ENCODE results near the gene MYO16. TPM values are rescaled to one million over a fixed set of nuclear protein-coding genes. Genes with fewer than 3 reads are reported as not detected.

Gene MYO16
- total and polyA plus RNA-seq, 2 donors (not counting 1 experiment from before 2014, with no cell fraction given) = under 0.01 to 0.01 TPM

- H3K4me2 ChIP-seq (ENCODE audit: extremely low read depth, insufficient read depth, low read length) = no peak overlapping the region
- no peaks in the 10 kb centered on the region for H3K79me2 ChIP-seq (ENCODE audit: control insufficient read depth, insufficient read depth, low read length)
- no peaks in the 10 kb centered on the region for H3K4me1 ChIP-seq (ENCODE audit: control insufficient read depth, extremely low read depth, insufficient read depth, low read length)
- no peak overlapping the region for H3K4me3 ChIP-seq (replicated peaks in 1 of 4; ENCODE audit: control extremely low read depth in 1 of 4, insufficient read depth in 1 of 4, low read depth in 3 of 4, low read length in 4 of 4)
- no peak overlapping the region for H3K27ac ChIP-seq (ENCODE audit: insufficient read depth, low read length)
- DNase-seq (ENCODE audit: low read depth in 2 of 2) = no peak
- no peak overlapping the region for H2AFZ ChIP-seq (ENCODE audit: low read length)
- no peaks in the 10 kb centered on the region for H3K27me3 ChIP-seq (ENCODE audit: control insufficient read depth, insufficient read depth, low read length)
- H3K36me3 ChIP-seq (ENCODE audit: control insufficient read depth, insufficient read depth, low read length) = no peaks in the 10 kb centered on the region
- no peak overlapping the region for H3K9ac ChIP-seq (ENCODE audit: insufficient read depth, low read length)
- H3K9me3 ChIP-seq (ENCODE audit: control insufficient read depth, insufficient read depth, low read depth, low read length) = no peaks in the 10 kb centered on the region
- no peak for TF ChIP-seq EZH2 (IDR thresholded peaks at IDR 0.05; ENCODE audit: low read length, missing control alignments)
- no peak for TF ChIP-seq CTCF (conservative IDR thresholded peaks at IDR 0.05 in 1 of 2, IDR thresholded peaks at IDR 0.05 in 1 of 2; ENCODE audit: low read depth in 1 of 2, low read length in 2 of 2)
- no peaks in the 10 kb centered on the region for H4K20me1 ChIP-seq (ENCODE audit: control insufficient read depth, extremely low read depth, insufficient read depth, low read length)
These were observed 205.7 kb downstream of the MYO16 start for GRCh38 chr13:108835083-108835482.

- no peaks in the 10 kb centered on the region for H3K79me2 ChIP-seq (ENCODE audit: control insufficient read depth, insufficient read depth, low read length)
- H3K4me2 ChIP-seq (ENCODE audit: extremely low read depth, insufficient read depth, low read length) = no peak overlapping the region
- no peak for TF ChIP-seq CTCF (conservative IDR thresholded peaks at IDR 0.05 in 1 of 2, IDR thresholded peaks at IDR 0.05 in 1 of 2; ENCODE audit: low read depth in 1 of 2, low read length in 2 of 2)
- TF ChIP-seq EZH2 (IDR thresholded peaks at IDR 0.05; ENCODE audit: low read length, missing control alignments) = no peak
- H3K27ac ChIP-seq (ENCODE audit: insufficient read depth, low read length) = no peak overlapping the region
- no peaks in the 10 kb centered on the region for H3K9me3 ChIP-seq (ENCODE audit: control insufficient read depth, insufficient read depth, low read depth, low read length)
- H4K20me1 ChIP-seq (ENCODE audit: control insufficient read depth, extremely low read depth, insufficient read depth, low read length) = no peaks in the 10 kb centered on the region
- H2AFZ ChIP-seq (ENCODE audit: low read length) = no peak overlapping the region
- no peak for DNase-seq (ENCODE audit: low read depth in 2 of 2)
- H3K27me3 ChIP-seq (ENCODE audit: control insufficient read depth, insufficient read depth, low read length) = no peaks in the 10 kb centered on the region
- no peak overlapping the region for H3K4me3 ChIP-seq (replicated peaks in 1 of 4; ENCODE audit: control extremely low read depth in 1 of 4, insufficient read depth in 1 of 4, low read depth in 3 of 4, low read length in 4 of 4)
- no peaks in the 10 kb centered on the region for H3K4me1 ChIP-seq (ENCODE audit: control insufficient read depth, extremely low read depth, insufficient read depth, low read length)
- H3K9ac ChIP-seq (ENCODE audit: insufficient read depth, low read length) = no peak overlapping the region
- no peaks in the 10 kb centered on the region for H3K36me3 ChIP-seq (ENCODE audit: control insufficient read depth, insufficient read depth, low read length)
These were observed 221.3 kb downstream of the MYO16 start for GRCh38 chr13:108850691-108851090.

- no peak overlapping the region for H2AFZ ChIP-seq (ENCODE audit: low read length)
- H3K79me2 ChIP-seq (ENCODE audit: control insufficient read depth, insufficient read depth, low read length) = no peaks in the 10 kb centered on the region
- no peaks in the 10 kb centered on the region for H4K20me1 ChIP-seq (ENCODE audit: control insufficient read depth, extremely low read depth, insufficient read depth, low read length)
- H3K9me3 ChIP-seq (ENCODE audit: control insufficient read depth, insufficient read depth, low read depth, low read length) = no peaks in the 10 kb centered on the region
- H3K4me3 ChIP-seq (replicated peaks in 1 of 4; ENCODE audit: control extremely low read depth in 1 of 4, insufficient read depth in 1 of 4, low read depth in 3 of 4, low read length in 4 of 4) = no peak overlapping the region
- H3K36me3 ChIP-seq (ENCODE audit: control insufficient read depth, insufficient read depth, low read length) = no peaks in the 10 kb centered on the region
- no peaks in the 10 kb centered on the region for H3K27me3 ChIP-seq (ENCODE audit: control insufficient read depth, insufficient read depth, low read length)
- TF ChIP-seq EZH2 (IDR thresholded peaks at IDR 0.05; ENCODE audit: low read length, missing control alignments) (no peak), CTCF (conservative IDR thresholded peaks at IDR 0.05 in 1 of 2, IDR thresholded peaks at IDR 0.05 in 1 of 2; ENCODE audit: low read depth in 1 of 2, low read length in 2 of 2) (no peak)
- H3K4me1 ChIP-seq (ENCODE audit: control insufficient read depth, extremely low read depth, insufficient read depth, low read length) = no peaks in the 10 kb centered on the region
- H3K27ac ChIP-seq (ENCODE audit: insufficient read depth, low read length) = no peak overlapping the region
- H3K9ac ChIP-seq (ENCODE audit: insufficient read depth, low read length) = no peak overlapping the region
- DNase-seq (ENCODE audit: low read depth in 2 of 2) = no peak
- H3K4me2 ChIP-seq (ENCODE audit: extremely low read depth, insufficient read depth, low read length) = no peak overlapping the region
These were observed 222.2 kb downstream of the MYO16 start for GRCh38 chr13:108851660-108852059.
